ENCODE data around the gene LZTS2.

Gene LZTS2

GRCh38 chr10:101018118-101018599 lies 18.6 kb downstream of the LZTS2 start:
- Mint-ChIP-seq H3K36me3 (ENCODE audit: low read depth) (no peaks in the 10 kb centered on the region), H3K9me3 (no peaks in the 10 kb centered on the region), H3K4me1 (peaks cover 40% of the 10 kb centered on the region), H3K4me3 (peak overlapping the region; percentile 12 to 27 (median 21)), H3K27me3 (ENCODE audit: low read depth) (peaks cover 54% of the 10 kb centered on the region), H3K27ac (peak overlapping the region in 1 of 3 experiments; percentile 65)
- TF ChIP-seq, protein P1, sequence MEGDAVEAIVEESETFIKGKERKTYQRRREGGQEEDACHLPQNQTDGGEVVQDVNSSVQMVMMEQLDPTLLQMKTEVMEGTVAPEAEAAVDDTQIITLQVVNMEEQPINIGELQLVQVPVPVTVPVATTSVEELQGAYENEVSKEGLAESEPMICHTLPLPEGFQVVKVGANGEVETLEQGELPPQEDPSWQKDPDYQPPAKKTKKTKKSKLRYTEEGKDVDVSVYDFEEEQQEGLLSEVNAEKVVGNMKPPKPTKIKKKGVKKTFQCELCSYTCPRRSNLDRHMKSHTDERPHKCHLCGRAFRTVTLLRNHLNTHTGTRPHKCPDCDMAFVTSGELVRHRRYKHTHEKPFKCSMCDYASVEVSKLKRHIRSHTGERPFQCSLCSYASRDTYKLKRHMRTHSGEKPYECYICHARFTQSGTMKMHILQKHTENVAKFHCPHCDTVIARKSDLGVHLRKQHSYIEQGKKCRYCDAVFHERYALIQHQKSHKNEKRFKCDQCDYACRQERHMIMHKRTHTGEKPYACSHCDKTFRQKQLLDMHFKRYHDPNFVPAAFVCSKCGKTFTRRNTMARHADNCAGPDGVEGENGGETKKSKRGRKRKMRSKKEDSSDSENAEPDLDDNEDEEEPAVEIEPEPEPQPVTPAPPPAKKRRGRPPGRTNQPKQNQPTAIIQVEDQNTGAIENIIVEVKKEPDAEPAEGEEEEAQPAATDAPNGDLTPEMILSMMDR (IDR thresholded peaks at IDR 0.05; ENCODE audit: unreplicated experiment in 3 of 3): no peak

GRCh38 chr10:101018600-101019439 lies 19.2 kb downstream of the LZTS2 start:
- peak overlapping the region; percentile 12 to 27 (median 21) for H3K4me3 Mint-ChIP-seq
- H3K36me3 Mint-ChIP-seq (ENCODE audit: low read depth): no peaks in the 10 kb centered on the region
- H3K4me1 Mint-ChIP-seq: peaks cover 36% of the 10 kb centered on the region
- TF ChIP-seq, protein P1 (IDR thresholded peaks at IDR 0.05; ENCODE audit: unreplicated experiment in 3 of 3): peak; percentile 62 to 81 (median 63)
- peak overlapping the region in 1 of 3 experiments; percentile 65 for H3K27ac Mint-ChIP-seq
- H3K9me3 Mint-ChIP-seq: no peaks in the 10 kb centered on the region
- peaks cover 54% of the 10 kb centered on the region for H3K27me3 Mint-ChIP-seq (ENCODE audit: low read depth)

DNA sequence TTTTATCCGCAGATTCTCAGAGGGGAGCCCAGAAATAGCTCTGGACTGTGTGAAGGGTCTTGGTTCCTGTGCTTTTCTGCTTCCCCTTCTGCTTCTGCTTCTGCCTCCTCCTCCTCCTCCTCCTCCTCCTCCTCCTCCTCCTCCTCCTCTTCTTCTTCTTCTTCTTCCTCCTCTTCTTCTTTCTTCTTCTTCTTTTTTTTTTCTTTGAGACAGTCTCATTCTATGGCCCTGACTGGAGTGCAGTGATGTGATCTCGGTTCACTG lies 19.8 kb downstream of the LZTS2 start:
- Mint-ChIP-seq H3K27ac (no peak overlapping the region), H3K4me1 (peaks cover 32% of the 10 kb centered on the region), H3K4me3 (no peak overlapping the region), H3K27me3 (ENCODE audit: low read depth) (peaks cover 49% of the 10 kb centered on the region), H3K36me3 (ENCODE audit: low read depth) (no peaks in the 10 kb centered on the region), H3K9me3 (no peaks in the 10 kb centered on the region)
- TF ChIP-seq, protein P1 (IDR thresholded peaks at IDR 0.05; ENCODE audit: unreplicated experiment in 3 of 3): no peak

DNA sequence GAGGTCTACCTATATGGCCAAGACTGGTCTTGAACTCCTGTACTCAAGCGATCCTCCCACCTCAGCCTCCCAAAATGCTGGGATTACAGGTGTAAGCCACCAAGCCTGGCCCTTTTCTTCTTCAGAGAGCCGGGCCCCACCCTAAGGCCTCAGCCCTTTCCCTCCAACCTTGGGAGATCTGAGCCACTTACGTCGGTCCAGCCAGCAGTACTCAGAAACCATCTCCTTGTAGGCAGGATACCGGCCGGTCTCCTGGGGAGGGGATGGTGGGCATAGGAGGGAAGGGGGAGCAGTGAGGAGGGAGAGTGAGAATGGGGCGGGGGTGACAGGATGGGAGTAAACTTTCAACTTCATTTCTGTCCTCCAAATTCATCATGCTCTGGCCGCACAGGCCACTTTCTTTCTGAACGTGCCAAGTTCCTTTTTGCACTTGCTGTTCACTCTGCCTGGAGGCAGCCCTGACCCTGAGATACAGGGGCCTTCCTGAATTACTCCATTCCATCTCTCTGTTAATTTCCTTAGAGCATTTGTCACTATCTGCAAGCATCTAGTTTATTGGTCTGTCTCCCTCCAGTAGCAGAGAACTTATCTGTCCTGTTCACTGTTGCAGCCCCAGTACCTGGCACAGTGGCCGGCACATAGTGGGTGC lies 20.9 kb downstream of the LZTS2 start:
- Mint-ChIP-seq H3K4me3 (no peak overlapping the region), H3K9me3 (no peaks in the 10 kb centered on the region), H3K4me1 (peaks cover 24% of the 10 kb centered on the region), H3K27ac (no peak overlapping the region), H3K36me3 (ENCODE audit: low read depth) (no peaks in the 10 kb centered on the region), H3K27me3 (ENCODE audit: low read depth) (peaks cover 40% of the 10 kb centered on the region)
- TF ChIP-seq, protein P1 (IDR thresholded peaks at IDR 0.05; ENCODE audit: unreplicated experiment in 3 of 3): no peak

DNA sequence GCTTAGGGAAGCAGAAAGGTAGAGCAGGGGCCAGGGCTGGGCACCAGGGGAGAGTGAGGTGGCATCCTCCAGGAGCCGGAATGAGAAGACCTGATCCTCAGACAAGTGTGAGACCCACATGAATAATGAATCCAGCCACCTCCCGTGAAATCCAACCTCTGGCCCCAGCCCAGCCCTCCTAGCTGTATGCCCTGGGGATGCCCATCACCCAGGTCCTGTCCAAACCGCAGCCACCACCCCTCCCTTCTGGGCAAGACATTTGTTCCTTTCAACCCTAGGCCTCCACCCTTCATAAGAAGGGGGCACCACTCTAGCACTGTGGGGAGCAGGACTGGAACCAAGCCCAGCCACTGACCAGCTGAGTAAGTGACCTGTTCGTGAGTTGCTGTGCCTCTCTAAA lies 21.6 kb downstream of the LZTS2 start:
- Mint-ChIP-seq H3K36me3 (ENCODE audit: low read depth) (no peaks in the 10 kb centered on the region), H3K9me3 (no peaks in the 10 kb centered on the region), H3K4me1 (peaks cover 21% of the 10 kb centered on the region), H3K4me3 (no peak overlapping the region), H3K27ac (no peak overlapping the region), H3K27me3 (ENCODE audit: low read depth) (peaks cover 36% of the 10 kb centered on the region)
- TF ChIP-seq, protein P1 (IDR thresholded peaks at IDR 0.05; ENCODE audit: unreplicated experiment in 3 of 3): no peak

Measured in nephron (organoid).